ENCODE measurements around the gene PKHD1.

DNA sequence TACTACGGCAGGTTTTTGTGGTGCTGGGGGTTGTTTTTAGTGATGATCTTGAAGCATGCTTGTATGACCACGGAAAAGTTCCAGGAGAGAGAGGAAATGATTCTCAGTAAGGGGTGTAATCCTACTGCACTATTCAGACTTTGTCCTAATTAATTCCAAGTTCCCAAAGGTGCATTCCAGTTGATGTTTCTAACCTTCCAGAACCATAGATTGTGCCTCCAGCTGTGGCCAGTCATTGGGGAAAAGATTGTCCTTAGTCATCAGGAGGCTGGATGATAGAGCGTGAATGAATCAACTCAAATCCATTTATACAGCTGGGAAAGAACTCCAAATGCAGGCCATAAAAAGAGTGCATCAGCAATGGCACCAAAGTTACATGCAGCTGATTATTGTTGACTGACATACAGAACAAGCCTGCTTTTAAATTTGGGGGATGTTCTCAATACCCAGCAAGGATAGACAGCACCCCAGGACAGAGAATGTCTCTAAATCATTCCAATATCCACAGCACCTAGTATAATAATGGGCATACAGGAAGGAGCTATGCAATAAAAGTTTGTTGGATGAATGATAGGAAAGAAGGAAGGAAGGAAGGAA, 27.8 kb upstream of the PKHD1 start:
- no peak for TF ChIP-seq POLR2A (IDR thresholded peaks at IDR 0.05; ENCODE audit: extremely low read depth, insufficient read length)
- TF ChIP-seq, protein P1, sequence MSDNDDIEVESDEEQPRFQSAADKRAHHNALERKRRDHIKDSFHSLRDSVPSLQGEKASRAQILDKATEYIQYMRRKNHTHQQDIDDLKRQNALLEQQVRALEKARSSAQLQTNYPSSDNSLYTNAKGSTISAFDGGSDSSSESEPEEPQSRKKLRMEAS (IDR thresholded peaks at IDR 0.05; ENCODE audit: low read depth, low read length): no peak
- TF ChIP-seq, protein P2, sequence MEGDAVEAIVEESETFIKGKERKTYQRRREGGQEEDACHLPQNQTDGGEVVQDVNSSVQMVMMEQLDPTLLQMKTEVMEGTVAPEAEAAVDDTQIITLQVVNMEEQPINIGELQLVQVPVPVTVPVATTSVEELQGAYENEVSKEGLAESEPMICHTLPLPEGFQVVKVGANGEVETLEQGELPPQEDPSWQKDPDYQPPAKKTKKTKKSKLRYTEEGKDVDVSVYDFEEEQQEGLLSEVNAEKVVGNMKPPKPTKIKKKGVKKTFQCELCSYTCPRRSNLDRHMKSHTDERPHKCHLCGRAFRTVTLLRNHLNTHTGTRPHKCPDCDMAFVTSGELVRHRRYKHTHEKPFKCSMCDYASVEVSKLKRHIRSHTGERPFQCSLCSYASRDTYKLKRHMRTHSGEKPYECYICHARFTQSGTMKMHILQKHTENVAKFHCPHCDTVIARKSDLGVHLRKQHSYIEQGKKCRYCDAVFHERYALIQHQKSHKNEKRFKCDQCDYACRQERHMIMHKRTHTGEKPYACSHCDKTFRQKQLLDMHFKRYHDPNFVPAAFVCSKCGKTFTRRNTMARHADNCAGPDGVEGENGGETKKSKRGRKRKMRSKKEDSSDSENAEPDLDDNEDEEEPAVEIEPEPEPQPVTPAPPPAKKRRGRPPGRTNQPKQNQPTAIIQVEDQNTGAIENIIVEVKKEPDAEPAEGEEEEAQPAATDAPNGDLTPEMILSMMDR (IDR thresholded peaks at IDR 0.05; ENCODE audit: low read depth, low read length): no peak
